HCT116 (cell line): ENCODE measurements around the gene UBE2E3. TPM values are rescaled to one million over a fixed set of nuclear protein-coding genes. Genes with fewer than 3 reads are reported as not detected.

Experiments used
- ATAC-seq: fragments of 200-7000 bp; cut with Tn5 transposase; 2 replicates; pipeline ENCODE4 v1.9.1; 2020; ENCODE audit warnings: mild to moderate bottlenecking, moderate library complexity
- BruUV-seq: library from RNA; stranded (reverse); fragments of 400-500 nt; replicated peaks from 2 replicates; lab custom pipeline; 2021; lab: Mats Ljungman, UMichigan
- CTCF ChIA-PET: fragments of 300-600 bp; sonication (Branson Sonifier 250); formaldehyde crosslinking; loops from one replicate; lab custom pipeline; 2021; ENCODE audit warnings: antibody characterized with exemption; lab: Charles Lee
- POLR2A ChIA-PET: fragments of 300-600, 350-600 bp; sonication (Branson Sonifier 250); formaldehyde crosslinking; loops from one replicate; lab custom pipeline; 2021; ENCODE audit warnings: antibody characterized with exemption; lab: Charles Lee
- RAD21 ChIA-PET, 2 experiments: fragments of 300-600 bp; sonication (Branson Sonifier 250); formaldehyde crosslinking; loops; one replicate each; lab custom pipeline; 2023; ENCODE audit warnings: low total read pairs in 2 of 2; ENCODE audit not compliant: uncharacterized antibody in 2 of 2, unreplicated experiment in 2 of 2, low non-redundant PET in 1 of 2; lab: Charles Lee
- DNase-seq: peaks from one replicate; pipeline ENCODE4 v3.0.0-alpha.2; 2010; ENCODE audit warnings: low read depth, low spot score
- H2AFZ ChIP-seq: fragments of 200-600 bp; shearing (Covaris generic), sonication (generic); 2 replicates; pipeline ENCODE4 v1.6.1; 2017; ENCODE audit warnings: low read depth, mixed run types, mixed read lengths, antibody characterized with exemption, low read length; ENCODE audit not compliant: poor library complexity, severe bottlenecking
- H3K27ac ChIP-seq: 2 replicates; pipeline ENCODE4 v1.5.1; 2012; ENCODE audit warnings: low read depth, low read length
- H3K27me3 ChIP-seq: fragments of 200-600 bp; sonication (generic); 2 replicates; pipeline ENCODE4 v1.6.1; 2016; ENCODE audit warnings: mixed run types, low read length, mixed read lengths; ENCODE audit not compliant: insufficient read depth
- H3K36me3 ChIP-seq, 2 experiments: fragments of 200-500 bp in 1 of 2; fragments of 200-600 bp in 1 of 2; sonication (Bioruptor generic) in 1 of 2; sonication (generic) in 1 of 2; 2 replicates each; pipeline versions ENCODE4 v1.5.1 to v1.6.1; 2014 to 2016; ENCODE audit warnings: low read length in 2 of 2, inconsistent platforms in 1 of 2, mixed read lengths in 1 of 2, mixed run types in 1 of 2; ENCODE audit not compliant: insufficient read depth in 2 of 2, control insufficient read depth in 1 of 2
- H3K4me1 ChIP-seq, 2 experiments: fragments of 200-600 bp in 1 of 2; sonication (generic) in 1 of 2; 2 replicates each; pipeline versions ENCODE4 v1.5.1 to v1.6.1; 2012 to 2017; ENCODE audit warnings: low read length in 2 of 2, inconsistent platforms in 1 of 2, mild to moderate bottlenecking in 1 of 2, mixed read lengths in 1 of 2, mixed run types in 1 of 2, moderate library complexity in 1 of 2; ENCODE audit not compliant: insufficient read depth in 2 of 2, control insufficient read depth in 1 of 2
- H3K4me2 ChIP-seq: fragments of 200-600 bp; sonication (generic); 2 replicates; pipeline ENCODE4 v1.6.1; 2017; ENCODE audit warnings: mixed run types, low read length, mixed read lengths
- H3K4me3 ChIP-seq, 2 experiments: fragments of 200-600 bp in 1 of 2; sonication (generic) in 1 of 2; replicated peaks in 1 of 2; 2 replicates each; pipeline ENCODE4 v1.5.1; 2011 to 2016; ENCODE audit warnings: low read length in 2 of 2, control low read depth in 1 of 2, low read depth in 1 of 2, mild to moderate bottlenecking in 1 of 2, mixed read lengths in 1 of 2, mixed run types in 1 of 2
- H3K79me2 ChIP-seq: fragments of 200-600 bp; sonication (generic); 2 replicates; pipeline ENCODE4 v1.6.1; 2017; ENCODE audit warnings: mild to moderate bottlenecking, mixed run types, low read length, moderate library complexity, mixed read lengths; ENCODE audit not compliant: insufficient read depth
- H3K9ac ChIP-seq: fragments of 200-600 bp; sonication (generic); 2 replicates; pipeline ENCODE4 v1.6.1; 2016; ENCODE audit warnings: low read length, mixed read lengths
- H3K9me2 ChIP-seq: fragments of 200-600 bp; sonication (generic), shearing (Covaris generic); 2 replicates; pipeline ENCODE4 v1.6.1; 2017; ENCODE audit warnings: mixed run types, mild to moderate bottlenecking, moderate library complexity; ENCODE audit not compliant: insufficient read depth
- H3K9me3 ChIP-seq, 2 experiments: fragments of 200-500 bp in 1 of 2; fragments of 200-600 bp in 1 of 2; sonication (Bioruptor generic) in 1 of 2; sonication (generic) in 1 of 2; 2 replicates each; pipeline ENCODE4 v1.6.1; 2014 to 2017; ENCODE audit warnings: low read length in 2 of 2, mixed read lengths in 2 of 2, inconsistent platforms in 1 of 2, low read depth in 1 of 2, mild to moderate bottlenecking in 1 of 2, mixed run types in 1 of 2, moderate library complexity in 1 of 2; ENCODE audit not compliant: control insufficient read depth in 1 of 2, insufficient read depth in 1 of 2
- H4K20me1 ChIP-seq: fragments of 200-600 bp; sonication (generic), shearing (Covaris generic); 2 replicates; pipeline ENCODE4 v1.6.1; 2017; ENCODE audit warnings: mixed run types, mild to moderate bottlenecking, moderate library complexity; ENCODE audit not compliant: insufficient read depth
- CBX3 ChIP-seq: IDR thresholded peaks from 2 replicates; pipeline ENCODE4 v1.6.1; 2012; ENCODE audit warnings: low read depth
- EZH2 ChIP-seq: fragments of 200-600 bp; sonication (generic); IDR thresholded peaks from 2 replicates; pipeline ENCODE4 v1.6.1; 2017; ENCODE audit warnings: antibody characterized with exemption, mixed run types
- JUND ChIP-seq: IDR thresholded peaks from 2 replicates; pipeline ENCODE4 v1.6.1; 2012
- POLR2A ChIP-seq: IDR thresholded peaks from 2 replicates; pipeline ENCODE4 v1.7.0; 2011; ENCODE audit warnings: borderline replicate concordance; ENCODE audit not compliant: insufficient read depth, insufficient read length; ENCODE audit errors: extremely low read depth
- SIN3A ChIP-seq: IDR thresholded peaks from 2 replicates; pipeline ENCODE4 v1.6.1; 2012; ENCODE audit warnings: low read depth
- SP1 ChIP-seq: IDR thresholded peaks from 2 replicates; pipeline ENCODE4 v1.6.1; 2012; ENCODE audit warnings: low read depth
- TCF7L2 ChIP-seq: IDR thresholded peaks from 2 replicates; pipeline ENCODE4 v1.7.0; 2011; ENCODE audit warnings: borderline replicate concordance, inconsistent platforms; ENCODE audit not compliant: insufficient read depth, insufficient read length; ENCODE audit errors: extremely low read depth
- YY1 ChIP-seq: IDR thresholded peaks from 2 replicates; pipeline ENCODE4 v1.6.1; 2011; ENCODE audit warnings: low read length, low read depth, moderate library complexity, mild to moderate bottlenecking; ENCODE audit not compliant: insufficient replicate concordance; ENCODE audit errors: extremely low read depth
- ZNF274 ChIP-seq: fragments of 200-500 bp; sonication (Bioruptor generic); IDR thresholded peaks from 2 replicates; pipeline ENCODE4 v1.6.1; 2014; ENCODE audit warnings: mild to moderate bottlenecking, low read depth, low read length, inconsistent platforms
- intact Hi-C: fragments of 100-400 bp; cut with micrococcal nuclease; formaldehyde crosslinking; loops from 2 replicates; pipeline ENCODE4 v1.10.0; 2022
- total RNA-seq: library from RNA; stranded (reverse); gene quantifications from one replicate; pipeline ENCODE4 v1.2.1, GENCODE V29; 2021; ENCODE audit not compliant: unreplicated experiment
- TF ChIP-seq, protein P1 (sequence below): IDR thresholded peaks from 2 replicates; pipeline ENCODE4 v1.6.1; 2012; ENCODE audit warnings: low read depth
- TF ChIP-seq, protein P2 (sequence below): IDR thresholded peaks from 2 replicates; pipeline ENCODE4 v1.6.1; 2012
- TF ChIP-seq, protein P3 (sequence below), 3 experiments: fragments of 200-600 bp in 1 of 3; sonication (generic) in 1 of 3; IDR thresholded peaks in 2 of 3; conservative IDR thresholded peaks in 1 of 3; 2 replicates each; pipeline ENCODE4 v1.5.1; 2012 to 2017; ENCODE audit warnings: low read depth in 2 of 3, low read length in 2 of 3, antibody characterized with exemption in 1 of 3, borderline replicate concordance in 1 of 3, control low read depth in 1 of 3, mild to moderate bottlenecking in 1 of 3, mixed read lengths in 1 of 3, mixed run types in 1 of 3, moderate library complexity in 1 of 3; ENCODE audit not compliant: insufficient read depth in 1 of 3

Gene UBE2E3
- total RNA-seq, 1 experiment from 2014 or later: 64.2 TPM

DNA sequence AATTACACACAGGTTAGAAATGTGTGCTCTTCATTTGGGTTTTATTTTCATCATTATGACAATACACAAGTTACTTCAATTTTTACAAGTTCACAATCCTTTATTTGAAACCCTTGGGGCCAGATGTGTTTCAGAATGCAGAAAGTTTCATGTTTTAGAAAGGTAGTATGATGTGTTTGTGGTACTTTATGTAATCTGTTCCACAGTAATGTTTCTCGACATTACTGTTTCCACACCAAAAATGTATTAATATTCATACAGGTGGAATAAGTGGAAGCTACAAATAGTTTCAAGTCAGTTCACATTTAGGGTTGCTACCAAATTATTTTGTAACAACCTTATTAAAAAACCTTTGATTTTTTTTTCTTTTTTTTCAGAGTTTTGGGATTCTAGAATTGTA is 10.4 kb downstream of the UBE2E3 start (continued):
- TF ChIP-seq TCF7L2 (no peak), SP1 (no peak), ZNF274 (no peak), YY1 (no peak)
- TF ChIP-seq, protein P1, sequence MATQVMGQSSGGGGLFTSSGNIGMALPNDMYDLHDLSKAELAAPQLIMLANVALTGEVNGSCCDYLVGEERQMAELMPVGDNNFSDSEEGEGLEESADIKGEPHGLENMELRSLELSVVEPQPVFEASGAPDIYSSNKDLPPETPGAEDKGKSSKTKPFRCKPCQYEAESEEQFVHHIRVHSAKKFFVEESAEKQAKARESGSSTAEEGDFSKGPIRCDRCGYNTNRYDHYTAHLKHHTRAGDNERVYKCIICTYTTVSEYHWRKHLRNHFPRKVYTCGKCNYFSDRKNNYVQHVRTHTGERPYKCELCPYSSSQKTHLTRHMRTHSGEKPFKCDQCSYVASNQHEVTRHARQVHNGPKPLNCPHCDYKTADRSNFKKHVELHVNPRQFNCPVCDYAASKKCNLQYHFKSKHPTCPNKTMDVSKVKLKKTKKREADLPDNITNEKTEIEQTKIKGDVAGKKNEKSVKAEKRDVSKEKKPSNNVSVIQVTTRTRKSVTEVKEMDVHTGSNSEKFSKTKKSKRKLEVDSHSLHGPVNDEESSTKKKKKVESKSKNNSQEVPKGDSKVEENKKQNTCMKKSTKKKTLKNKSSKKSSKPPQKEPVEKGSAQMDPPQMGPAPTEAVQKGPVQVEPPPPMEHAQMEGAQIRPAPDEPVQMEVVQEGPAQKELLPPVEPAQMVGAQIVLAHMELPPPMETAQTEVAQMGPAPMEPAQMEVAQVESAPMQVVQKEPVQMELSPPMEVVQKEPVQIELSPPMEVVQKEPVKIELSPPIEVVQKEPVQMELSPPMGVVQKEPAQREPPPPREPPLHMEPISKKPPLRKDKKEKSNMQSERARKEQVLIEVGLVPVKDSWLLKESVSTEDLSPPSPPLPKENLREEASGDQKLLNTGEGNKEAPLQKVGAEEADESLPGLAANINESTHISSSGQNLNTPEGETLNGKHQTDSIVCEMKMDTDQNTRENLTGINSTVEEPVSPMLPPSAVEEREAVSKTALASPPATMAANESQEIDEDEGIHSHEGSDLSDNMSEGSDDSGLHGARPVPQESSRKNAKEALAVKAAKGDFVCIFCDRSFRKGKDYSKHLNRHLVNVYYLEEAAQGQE: no peak
- TF ChIP-seq, protein P2, sequence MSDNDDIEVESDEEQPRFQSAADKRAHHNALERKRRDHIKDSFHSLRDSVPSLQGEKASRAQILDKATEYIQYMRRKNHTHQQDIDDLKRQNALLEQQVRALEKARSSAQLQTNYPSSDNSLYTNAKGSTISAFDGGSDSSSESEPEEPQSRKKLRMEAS: no peak

DNA sequence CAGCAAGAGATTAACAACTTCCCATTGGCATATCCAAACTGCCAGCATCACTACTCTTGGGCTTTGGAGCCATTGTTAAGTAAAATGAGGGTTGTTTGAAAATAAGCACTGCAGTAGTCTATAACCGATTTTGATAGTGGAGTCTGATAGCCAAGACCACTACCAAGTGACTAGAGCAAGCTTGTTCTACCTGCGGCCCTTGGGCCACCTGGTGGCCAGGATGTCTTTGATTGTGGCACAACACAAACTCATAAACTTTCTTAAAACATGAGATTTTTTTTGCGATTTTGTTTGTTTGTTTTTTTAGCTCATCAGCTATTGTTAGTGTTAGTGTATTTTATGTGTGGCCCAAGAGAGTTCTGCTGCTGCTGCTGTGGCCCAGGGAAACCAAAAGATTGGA is 11.0 kb downstream of the UBE2E3 start:
- intact Hi-C loops: no loop called here

More for the DNA sequence above, 11.0 kb downstream of the UBE2E3 start:
- peaks cover 8% of the 10 kb centered on the region; the same call in 1 of the 2 replicates for H4K20me1 ChIP-seq
- ChIA-PET CTCF (interaction anchor here (0.9 kb wide), 1 partner anchor 471 kb away, joined by 4 read pairs; no protein-coding TSS in a partner anchor), RAD21 (no interaction called here)
- H3K4me3 ChIP-seq: no peak overlapping the region
- no peaks in the 10 kb centered on the region for H3K9me2 ChIP-seq
- TF ChIP-seq ZNF274 (no peak), EZH2 (no peak), JUND (no peak), YY1 (no peak), CBX3 (no peak), POLR2A (no peak), SIN3A (no peak)
- TF ChIP-seq, protein P3, sequence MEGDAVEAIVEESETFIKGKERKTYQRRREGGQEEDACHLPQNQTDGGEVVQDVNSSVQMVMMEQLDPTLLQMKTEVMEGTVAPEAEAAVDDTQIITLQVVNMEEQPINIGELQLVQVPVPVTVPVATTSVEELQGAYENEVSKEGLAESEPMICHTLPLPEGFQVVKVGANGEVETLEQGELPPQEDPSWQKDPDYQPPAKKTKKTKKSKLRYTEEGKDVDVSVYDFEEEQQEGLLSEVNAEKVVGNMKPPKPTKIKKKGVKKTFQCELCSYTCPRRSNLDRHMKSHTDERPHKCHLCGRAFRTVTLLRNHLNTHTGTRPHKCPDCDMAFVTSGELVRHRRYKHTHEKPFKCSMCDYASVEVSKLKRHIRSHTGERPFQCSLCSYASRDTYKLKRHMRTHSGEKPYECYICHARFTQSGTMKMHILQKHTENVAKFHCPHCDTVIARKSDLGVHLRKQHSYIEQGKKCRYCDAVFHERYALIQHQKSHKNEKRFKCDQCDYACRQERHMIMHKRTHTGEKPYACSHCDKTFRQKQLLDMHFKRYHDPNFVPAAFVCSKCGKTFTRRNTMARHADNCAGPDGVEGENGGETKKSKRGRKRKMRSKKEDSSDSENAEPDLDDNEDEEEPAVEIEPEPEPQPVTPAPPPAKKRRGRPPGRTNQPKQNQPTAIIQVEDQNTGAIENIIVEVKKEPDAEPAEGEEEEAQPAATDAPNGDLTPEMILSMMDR (IDR thresholded peaks at IDR 0.05 in 2 of 3, conservative IDR thresholded peaks at IDR 0.05 in 1 of 3; ENCODE audit: borderline replicate concordance in 1 of 3, insufficient read depth in 1 of 3, low read depth in 2 of 3, low read length in 2 of 3): peak; percentile 7 to 42 (median 15); a peak in 3 of 6 replicates
- TF ChIP-seq, protein P1: no peak
- TF ChIP-seq, all 23 proteins: peak for 1
- H3K4me1 ChIP-seq: no peaks in the 10 kb centered on the region
- no peak overlapping the region for H2AFZ ChIP-seq
- POLR2A ChIA-PET: no interaction called here
- H3K9ac ChIP-seq: no peak overlapping the region
- peaks cover 0 to 5% of the 10 kb centered on the region in 2 experiments; a peak in 1 of 4 replicates for H3K36me3 ChIP-seq
- H3K4me2 ChIP-seq: no peak overlapping the region
- H3K27me3 ChIP-seq: no peaks in the 10 kb centered on the region
- DNase-seq: no peak
- ATAC-seq: no peak
- H3K9me3 ChIP-seq: no peaks in the 10 kb centered on the region
- peaks cover 88% of the 10 kb centered on the region for H3K79me2 ChIP-seq
- no TSS peak for BruUV-seq
- H3K27ac ChIP-seq: no peak overlapping the region
